Esophagus mucosa (tissue), 1 donor: ENCODE data around the gene TTLL13. TPM values are rescaled to one million over a fixed set of nuclear protein-coding genes. Genes with fewer than 3 reads are reported as not detected.
A peak's percentile ranks its signal among the peaks of the same experiment; 100 is the strongest.
"Not testable (repeated sequence)": the region's sequence is repeated elsewhere in the genome, so short reads cannot be mapped to it uniquely, and the experiment has no call there.

Experiments used
- ATAC-seq: fragments of 200-7000 bp; cut with Tn5 transposase; one replicate; pipeline ENCODE4 v1.9.1; 2020
- total RNA-seq: library from RNA; stranded (reverse); gene quantifications from one replicate; pipeline ENCODE4 v1.2.4, GENCODE V29; 2023
- donor health status: DM: yes; HTN: yes; CAD: no.

Gene TTLL13
- total RNA-seq, 1 donor from 2014 or later, result not detected

DNA sequence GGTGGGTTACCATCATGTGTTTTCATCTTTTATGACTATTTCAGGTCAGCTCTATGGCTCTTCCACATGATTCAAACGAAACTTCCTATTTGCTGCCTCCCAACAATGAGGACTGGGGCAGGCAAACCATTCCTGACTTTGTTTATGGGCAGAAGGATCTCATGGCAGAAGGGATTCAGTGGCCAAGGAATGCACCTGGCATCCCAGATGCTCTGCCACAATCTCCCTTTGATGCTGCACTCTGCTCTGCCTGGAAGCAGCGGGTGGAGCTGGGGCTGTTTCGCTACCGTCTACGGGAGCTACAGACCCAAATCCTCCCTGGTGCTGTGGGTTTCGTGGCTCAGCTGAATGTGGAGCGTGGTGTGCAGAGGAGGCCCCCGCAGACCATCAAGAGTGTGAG is 8.5 kb upstream of the TTLL13 start:
- ATAC-seq, result peak; percentile 3

DNA sequence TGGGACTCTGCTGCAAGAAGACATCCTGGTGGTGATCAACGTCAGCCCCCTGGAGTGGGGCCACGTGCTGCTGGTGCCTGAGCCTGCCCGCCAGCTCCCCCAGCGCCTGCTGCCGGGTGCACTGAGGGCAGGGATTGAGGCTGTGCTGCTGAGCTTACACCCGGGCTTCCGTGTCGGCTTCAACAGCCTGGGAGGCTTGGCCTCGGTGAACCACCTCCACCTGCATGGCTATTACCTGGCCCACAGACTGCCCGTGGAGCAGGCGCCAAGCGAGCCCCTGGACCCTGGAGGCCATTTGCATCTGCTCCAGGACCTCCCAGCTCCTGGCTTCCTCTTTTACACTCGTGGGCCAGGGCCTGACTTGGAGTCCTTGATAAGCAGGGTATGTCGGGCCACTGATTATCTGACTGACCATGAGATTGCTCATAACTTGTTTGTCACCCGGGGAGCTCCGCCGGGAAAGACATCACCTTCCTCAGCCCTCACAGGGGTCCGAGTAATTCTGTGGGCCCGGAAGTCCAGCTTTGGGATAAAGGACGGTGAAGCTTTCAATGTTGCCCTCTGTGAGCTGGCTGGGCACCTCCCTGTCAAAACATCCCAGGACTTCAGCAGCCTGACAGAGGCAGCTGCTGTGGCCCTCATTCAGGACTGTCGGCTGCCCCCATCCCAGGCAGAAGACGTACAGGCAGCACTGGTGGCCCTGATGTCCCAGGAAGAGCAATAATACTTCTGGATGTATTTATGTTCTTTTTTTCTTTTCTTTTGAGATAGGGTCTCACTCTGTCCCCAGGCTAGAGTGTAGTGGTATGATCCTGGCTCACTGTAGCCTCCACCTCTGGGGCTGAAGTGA is 7.8 kb upstream of the TTLL13 start:
- ATAC-seq, result peak; percentile 32

DNA sequence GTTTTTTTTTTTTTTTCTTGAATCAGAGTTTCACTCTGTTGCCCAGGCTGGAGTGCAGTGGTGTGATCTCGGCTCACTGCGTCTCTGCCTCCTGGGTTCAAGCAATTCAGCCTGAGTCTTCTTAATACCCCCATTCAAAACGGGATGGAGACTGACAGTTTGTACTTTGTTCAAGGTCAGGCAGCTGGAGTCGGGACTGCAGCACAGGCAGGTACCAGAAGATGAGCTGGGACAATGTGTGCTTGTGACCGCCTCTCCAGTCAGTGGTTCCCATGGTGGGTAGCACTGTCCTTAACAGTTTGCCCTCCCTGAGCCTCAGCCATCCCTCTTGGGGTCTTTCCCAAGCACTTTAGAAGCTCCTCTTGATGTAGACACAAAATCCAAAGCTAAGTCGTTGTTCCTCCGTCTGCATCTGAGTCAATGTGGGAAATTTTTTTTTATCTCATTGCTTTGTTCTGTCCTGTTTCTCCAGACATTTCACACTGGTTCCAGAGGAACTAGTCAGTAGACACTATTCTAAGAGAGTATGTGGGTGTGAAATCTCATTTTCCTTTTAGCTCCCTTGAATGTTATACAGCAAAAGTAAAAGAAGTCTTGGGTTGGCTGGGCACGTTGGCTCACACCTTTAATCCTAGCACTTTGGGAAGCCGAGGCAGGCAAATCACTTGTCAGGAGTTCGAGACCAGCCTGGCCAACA is 5.3 kb upstream of the TTLL13 start:
- no peak for ATAC-seq

DNA sequence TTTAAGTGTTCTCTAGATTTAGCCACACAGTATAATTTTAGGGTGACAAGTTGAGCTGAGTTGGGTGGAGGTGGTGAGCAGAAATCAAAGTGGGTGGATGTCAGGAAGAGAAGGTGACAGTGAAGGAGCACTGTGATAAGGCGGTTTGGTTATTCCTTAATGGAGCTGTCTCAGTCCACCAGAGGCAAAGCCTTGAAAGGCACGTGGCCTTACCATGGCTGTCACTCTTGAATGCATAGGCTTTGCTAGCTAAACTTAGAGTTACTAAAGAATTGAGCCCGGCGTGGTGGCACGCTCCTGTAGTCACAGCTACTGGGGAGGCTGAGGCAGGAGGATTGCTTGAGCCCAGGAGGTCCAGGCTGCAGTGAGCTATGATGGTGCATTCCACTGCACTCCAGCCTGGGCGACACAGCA is 560 bp upstream of the TTLL13 start:
- no peak for ATAC-seq

DNA sequence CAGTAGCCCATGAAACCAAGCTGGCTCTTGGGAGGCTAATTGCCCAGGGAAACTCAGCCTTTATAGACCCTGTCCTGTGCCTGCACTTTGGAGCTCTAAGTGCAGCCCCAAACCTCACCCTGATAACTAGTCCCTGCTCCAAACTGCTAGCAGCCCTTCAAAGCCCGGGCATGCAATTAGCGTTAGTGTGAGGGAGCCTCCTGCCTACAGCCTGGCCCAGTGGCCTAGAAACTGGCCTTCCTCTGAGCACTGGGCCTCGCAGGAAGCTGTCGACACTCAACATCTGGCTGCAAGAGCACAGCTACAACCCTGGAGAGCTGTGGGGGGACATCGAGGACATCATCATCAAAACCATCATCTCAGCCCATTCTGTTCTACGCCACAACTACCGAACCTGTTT is 8.4 kb downstream of the TTLL13 start:
- no peak for ATAC-seq

DNA sequence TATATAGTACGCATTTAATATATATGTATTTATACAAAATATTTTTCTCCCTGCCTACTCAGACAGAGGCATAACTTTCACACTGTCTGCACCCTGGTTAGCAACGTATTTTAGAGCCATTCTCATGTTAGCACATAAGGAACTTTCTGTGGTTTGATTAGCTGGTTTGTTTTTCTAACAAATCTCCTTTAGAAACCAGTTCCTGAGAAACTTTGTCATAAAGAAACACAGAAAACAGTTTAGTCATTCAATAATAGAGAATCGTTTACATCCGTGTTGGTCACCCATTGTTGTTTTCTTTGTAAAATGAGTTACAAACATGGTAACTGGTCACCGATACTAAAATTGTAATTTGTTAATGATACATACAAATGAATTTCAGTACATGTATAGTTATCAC is 10.2 kb downstream of the TTLL13 start:
- ATAC-seq, result no peak

DNA sequence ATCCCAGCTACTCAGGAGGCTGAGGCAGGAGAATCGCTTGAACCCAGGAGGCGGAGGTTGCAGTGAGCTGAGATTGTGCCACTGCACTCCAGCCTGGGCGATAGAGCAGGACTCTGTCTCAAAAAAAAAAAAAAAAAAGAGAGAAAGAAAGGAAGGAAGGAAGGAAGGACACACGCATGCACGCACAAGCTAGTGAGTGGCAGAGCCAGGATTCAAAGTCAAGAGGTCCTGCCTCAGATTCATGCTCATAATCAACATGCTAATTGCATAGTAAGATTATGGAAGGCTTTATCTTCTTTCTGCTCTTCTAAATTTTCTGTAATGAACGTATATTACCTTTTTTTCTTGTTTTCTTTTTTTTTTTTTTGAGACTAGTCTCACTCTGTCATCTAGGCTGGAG is 11.4 kb downstream of the TTLL13 start:
- not testable (repeated sequence) for ATAC-seq

DNA sequence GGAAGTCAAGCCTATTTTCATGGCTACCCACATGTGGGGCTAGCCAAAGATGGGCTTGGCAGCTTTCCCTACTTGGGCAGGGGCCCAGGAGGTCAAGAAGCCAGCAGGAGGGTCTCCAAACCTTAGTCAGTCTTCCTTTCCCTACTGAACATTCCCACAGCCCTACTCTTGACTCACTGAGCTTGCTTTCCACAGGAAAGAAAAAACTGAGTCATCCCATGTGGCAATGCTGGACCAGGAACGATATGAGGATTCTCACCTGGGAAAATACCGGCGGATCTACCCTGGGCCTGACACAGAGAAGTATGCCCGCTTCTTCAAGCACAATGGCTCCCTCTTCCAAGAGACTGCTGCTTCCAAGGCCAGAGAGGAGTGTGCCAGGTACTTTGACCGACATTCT is 12.5 kb downstream of the TTLL13 start:
- ATAC-seq, result peak; percentile 37

DNA sequence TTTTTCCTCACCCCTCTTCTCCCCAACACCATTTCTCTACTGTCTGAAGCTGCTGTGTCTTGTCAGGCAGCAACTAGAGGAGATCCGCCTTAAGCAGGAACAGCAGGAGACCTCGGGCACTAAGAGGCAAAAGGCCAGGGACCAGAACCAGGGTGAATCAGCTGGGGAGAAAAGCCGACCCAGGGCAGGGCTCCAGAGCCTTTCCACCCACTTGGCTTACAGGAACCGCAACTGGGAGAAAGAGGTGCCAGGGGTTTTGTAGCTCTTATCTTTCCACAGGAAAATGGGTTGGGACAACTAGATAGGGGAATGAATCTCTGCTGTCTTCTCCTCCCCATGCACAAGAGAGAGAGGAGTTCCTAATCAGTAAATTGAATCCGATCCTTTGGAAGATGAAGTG is 13.1 kb downstream of the TTLL13 start:
- peak; percentile 30 for ATAC-seq

DNA sequence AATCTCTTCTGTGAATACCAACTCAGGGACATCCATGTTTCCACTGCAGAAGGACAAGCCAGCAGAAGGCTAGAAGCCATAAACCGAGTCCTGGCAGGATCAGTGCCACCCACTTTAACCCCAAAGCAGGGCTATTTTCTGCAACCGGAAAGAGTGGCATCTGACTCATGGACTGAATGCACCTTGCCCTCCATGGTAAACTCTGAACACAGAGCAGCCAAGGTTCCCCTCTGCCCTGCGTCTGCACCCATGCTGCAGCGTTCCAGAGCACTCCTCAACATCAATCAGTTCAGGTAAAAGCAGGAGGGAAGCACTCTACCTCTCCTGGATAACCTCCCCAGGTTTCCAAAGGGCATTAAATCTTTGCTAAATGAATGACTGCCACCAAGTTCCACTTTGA is 15.3 kb downstream of the TTLL13 start:
- ATAC-seq, result peak; percentile 47

DNA sequence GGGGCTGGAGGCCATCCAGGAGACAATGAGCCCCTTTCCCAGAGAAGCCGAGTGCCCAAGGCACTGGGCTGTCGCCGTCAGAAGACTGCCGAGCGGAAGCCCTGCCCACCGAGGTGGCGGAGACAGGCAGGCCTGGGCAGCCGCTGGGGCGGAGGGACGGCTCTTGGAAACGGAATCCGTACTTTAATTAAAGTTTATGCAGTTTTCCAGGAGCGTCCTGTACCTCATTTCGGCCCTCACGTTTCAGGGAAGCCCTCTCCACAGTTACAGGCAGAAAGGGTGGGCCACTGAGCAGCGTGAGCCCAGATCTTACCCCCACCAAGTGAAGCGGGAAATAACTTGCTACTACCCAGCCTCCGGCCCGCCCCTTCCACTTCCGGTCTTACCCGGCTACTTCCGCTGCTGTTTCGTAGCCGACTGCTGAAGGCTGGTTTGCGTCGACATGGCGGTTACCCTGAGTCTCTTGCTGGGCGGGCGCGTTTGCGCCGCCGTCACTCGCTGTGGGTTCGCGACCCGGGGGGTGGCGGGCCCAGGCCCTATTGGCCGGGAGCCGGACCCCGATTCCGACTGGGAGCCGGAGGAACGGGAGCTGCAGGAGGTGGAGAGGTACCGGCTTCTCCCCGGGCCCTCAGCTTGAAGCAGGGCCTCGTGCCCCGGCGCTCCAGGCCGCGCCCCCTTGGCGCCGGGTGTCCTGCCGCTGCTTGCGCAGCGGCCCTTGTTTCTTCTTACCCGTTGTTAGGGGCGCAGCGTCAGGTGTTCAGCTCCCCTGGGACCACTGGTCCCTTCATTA is 16.1 kb downstream of the TTLL13 start, which contains the start of gene NGRN:
Gene NGRN (plus strand): TSS at position 402 of the 790 bp plus-strand sequence. CDS start 41 bp downstream, at position 443.
- ATAC-seq, result peak; percentile 85

DNA sequence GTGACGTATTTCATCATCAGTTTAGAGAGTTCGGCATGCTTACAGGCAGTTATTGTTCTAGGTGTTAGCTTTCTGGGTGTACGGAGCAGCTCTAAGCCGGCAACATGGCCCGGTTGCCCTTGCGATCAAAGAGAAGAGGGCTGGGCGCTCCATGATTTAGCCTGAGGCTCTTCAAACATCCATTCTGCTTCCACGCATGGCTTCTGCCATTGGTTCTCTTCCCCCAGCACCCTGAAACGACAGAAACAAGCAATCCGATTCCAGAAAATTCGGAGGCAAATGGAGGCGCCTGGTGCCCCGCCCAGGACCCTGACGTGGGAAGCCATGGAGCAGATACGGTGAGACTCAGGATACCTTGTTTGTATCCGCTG is 16.7 kb downstream of the TTLL13 start:
- peak; percentile 17 for ATAC-seq

DNA sequence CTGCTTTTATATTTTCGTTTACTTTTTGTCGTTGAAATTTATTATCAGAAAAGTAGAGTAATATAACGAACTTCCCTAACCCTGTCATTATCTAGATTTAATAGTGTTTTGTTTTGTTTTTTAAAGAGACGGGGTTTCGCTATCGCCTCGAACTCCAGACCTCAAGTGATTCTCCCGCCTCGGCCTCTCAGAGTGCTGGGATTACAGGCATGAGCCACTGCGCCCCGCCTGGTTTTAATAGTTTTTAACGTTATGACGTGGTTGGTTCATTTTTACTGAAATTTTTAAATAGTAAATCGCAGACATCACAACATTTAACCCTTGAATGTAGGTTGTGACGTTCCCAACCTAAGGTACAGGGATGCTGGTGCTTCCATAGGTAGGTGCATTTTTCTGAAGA is 17.1 kb downstream of the TTLL13 start:
- ATAC-seq, result no peak

DNA sequence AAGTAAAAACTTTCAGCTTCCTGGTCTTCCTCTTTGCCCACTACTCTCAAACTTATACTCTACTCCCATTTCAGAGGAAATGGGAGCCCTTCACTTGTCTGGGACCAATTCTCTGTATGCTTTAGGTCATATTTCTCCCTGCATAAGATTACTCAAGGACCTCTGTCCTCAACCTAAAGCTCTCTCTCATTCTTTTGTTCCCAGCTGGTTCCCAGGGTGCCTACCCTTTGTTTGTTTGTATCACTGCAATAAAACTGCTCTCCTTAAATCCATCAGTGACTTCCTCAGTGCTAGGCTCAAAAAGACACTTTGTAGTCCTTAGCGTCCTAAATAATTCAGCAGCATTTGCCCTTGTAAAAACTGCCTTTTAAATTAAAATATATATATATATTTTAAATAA is 19.1 kb downstream of the TTLL13 start:
- no peak for ATAC-seq

DNA sequence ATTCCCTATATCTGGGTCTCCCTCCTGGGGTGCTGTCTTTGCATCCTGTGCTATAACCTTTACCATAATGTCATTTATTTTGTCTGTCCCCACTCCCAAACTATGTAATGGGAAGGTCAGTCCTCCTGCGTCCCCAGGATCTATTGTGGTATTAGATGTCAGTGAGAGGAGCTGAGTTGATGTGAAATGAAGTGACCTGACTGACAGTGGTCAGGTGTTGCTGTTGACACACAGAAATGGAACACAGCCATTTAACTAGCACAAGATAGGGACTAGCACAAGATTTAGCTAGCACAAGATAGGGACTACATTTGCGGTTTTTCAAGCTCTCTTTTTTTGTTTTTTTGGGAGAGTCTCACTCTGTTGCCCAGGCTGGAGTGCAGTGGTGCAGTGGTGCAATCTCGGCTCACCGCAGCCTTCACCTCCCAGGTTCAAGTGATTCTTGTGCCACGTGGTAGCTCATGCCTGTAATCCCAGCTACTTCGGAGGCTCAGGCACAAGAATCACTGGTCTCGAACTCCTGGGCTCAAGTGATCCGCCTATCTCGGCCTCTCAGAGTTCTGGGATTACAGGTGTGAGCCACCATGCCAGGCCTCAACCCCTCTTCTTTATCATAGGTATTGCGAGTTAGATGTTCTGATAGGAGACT is 21.3 kb downstream of the TTLL13 start:
- no peak for ATAC-seq

DNA sequence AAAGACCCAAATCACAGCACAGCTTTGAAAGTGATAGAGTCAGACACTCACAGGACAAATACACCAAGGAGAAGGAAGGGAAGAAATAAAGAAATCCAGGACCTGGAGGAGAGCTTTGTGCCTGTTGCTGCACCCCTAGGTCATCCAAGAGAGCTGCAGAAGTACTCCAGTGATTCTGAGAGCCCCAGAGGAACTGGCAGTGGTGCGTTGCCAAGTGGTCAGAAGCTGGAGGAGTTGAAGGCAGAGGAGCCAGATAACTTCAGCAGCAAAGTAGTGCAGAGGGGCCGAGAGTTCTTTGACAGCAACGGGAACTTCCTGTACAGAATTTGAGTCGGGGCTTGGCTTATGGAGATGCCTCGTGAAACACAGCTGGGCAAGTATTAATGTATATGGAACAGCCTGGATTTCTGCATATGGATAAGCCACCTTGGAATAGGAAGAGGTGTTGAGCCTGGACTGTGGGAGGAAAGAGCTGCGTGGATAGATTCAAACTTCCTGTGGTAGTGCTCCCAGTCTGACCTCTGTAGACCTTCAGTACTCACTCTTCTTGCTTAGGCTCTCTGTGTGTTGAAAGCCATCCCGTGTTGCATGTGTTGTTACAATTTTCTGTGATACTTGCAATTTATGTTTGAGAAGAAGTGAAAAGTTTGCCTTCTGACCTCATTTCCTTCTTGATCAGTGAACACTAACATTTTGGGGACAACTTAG is 22.3 kb downstream of the TTLL13 start:
- no peak for ATAC-seq

DNA sequence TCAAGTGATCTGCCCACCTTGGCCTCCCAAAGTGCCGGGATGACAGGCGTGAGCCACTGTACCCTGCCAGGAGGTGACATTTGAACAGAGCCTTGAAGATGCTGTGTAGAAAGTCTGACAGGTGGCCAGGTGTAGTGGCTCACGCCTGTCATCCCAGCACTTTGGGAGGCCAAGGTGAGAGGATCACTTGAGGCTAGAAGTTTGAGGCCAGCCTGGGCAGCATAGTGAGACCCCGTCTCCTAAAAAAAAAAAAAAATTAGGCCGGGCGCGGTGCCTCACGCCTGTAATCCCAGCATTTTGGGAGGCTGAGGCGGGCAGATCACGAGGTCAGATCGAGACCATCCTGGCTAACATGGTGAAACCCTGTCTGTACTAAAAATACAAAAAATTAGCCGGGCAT is 29.1 kb downstream of the TTLL13 start:
- not testable (repeated sequence) for ATAC-seq

DNA sequence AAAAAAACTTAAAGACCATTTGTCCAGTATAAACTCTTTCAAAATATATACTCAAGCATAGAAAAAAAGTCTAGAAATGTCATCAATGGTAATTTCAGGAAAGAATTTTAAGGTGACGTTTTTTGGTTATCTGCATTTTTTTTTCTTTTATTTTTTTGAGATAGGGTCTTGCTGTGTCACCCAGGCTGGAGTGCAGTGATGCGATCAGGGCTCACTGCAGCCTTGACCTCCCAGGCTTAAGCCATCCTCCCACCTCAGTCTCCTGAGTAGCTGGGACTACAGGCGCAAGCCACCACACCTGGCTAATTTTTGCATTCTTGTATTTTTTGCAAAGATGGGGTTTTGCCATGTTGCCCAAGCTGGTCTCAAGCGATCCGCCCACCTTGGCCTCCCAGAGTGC is 31.4 kb downstream of the TTLL13 start:
- ATAC-seq, result not testable (repeated sequence)

DNA sequence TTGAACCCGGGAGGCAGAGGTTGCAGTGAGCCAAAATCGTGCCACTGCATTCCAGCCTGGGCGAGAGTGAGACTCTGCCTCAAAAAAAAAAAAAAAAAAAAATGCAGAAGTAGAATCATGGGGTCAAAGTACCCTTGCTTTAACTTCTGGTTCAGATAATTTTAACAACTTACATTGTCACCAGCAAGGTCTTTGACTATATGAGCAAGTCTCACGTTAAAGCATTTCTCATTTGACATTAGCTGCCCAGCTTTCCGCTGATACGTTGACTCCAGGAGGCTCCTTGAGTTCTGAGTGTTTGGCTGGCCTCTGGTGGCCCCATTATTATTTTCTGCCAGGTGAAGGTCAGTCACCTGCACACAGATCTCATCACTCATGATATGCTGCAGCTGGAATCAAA is 32.3 kb downstream of the TTLL13 start:
- not testable (repeated sequence) for ATAC-seq

DNA sequence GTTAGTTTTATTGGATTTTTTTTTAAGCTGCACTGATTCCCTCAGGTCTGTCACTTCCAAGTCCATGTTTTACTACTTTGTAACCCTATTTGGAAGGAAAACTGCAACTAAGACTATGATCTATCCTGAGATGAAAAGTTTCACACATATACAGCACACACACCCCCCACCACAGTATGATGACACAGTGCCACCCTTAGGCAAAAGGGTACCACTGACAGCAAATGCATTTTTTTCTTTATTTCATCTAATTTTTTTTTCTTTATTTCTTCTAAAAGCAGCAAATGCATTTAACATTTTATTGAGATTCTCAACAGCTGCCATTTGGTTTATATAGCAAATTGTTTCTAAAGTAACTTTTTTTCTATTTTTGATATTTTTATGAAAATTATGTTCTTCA is 37.3 kb downstream of the TTLL13 start:
- no peak for ATAC-seq

DNA sequence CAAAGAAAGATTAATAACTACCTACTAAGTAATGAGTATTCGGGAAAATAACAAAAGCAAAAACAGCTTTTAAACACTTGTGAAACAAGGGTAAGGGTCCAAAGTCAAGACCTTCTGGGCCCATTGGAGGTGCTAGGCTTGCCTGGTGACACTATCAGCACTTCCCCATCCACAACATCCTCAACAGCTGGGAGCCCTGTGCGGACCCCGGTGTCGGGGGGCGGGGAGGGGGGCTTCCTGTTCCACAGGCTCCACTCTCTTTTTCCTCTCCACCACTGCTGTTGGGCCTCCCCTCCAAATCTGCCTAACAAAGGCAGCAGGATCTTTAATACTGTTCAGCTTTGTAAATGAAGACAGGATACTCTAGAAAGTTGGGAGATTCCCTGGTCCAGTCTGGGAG is 37.7 kb downstream of the TTLL13 start:
- ATAC-seq, result no peak

DNA sequence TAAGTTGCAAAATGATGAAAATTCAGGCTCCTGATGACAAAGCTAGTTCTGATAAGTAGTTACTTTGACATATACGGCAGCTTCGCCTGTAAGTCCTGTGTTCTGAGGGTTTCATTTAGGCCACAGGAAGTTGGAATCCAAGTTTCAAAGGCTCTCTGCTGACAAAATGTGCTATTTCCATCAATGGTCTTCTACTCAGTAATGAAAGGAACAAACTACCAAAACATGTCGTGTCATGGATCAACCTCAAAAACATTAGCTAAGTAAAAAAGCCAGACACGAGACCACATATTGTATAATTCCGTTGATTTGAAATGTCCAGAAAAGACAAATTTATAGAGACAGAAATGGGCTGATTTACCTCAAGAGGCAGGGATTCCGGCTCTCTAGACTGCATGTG is 38.6 kb downstream of the TTLL13 start:
- ATAC-seq, result no peak
